GM19455 (cell line): ENCODE measurements around the gene UBXN2A.
"Not testable (repeated sequence)": the region's sequence is repeated elsewhere in the genome, so short reads cannot be mapped to it uniquely, and the experiment has no call there.

Experiments used
- ATAC-seq: cut with Tn5 transposase; IDR thresholded peaks from one replicate; pipeline ENCODE4 v1.9.1; 2021; ENCODE audit not compliant: unreplicated experiment

The UBXN2A gene

DNA sequence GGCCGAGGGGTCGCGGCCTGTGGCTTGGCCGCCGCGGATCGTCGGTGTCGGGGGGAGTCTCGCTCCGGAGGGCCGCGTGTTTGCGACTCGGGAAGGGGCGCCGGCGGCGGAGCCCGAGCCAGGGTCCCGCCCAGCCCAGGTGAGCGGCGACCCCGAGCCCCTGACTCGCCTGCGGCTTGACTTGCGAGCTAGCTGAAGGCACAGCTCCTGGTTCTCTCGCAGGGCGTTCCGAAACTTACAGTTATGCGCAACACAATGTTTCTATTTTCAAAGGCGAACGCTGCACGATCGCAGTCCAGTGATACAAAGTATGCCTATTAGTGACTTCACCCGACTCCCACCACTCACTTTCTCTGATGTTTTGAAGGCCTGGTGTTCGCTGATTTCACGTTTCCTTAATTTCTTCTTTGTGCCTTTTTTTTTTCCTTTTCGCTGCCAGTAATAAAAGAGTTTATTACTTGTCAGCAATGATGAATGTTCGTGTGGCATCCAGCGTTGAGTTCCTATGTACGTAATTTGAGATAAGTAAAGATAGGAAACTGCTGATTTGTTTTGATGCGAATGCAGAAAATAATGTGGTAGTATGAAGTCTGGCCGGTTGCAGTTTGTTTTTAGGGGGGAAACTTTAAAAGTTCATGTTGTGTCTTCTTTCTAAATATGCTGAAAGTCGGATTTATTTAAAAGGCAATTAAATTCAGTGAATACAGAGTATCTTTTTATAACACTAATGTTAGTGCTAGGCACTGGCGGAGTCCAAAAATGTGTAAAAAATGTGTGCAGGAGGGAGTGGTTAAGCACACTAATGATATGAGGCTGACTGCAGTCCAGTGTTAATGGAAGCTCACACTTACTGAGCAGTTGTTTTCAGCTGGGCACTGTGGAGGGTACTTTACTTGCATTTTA, 706 bp downstream of the UBXN2A start:
- peak; percentile 59 for ATAC-seq

DNA sequence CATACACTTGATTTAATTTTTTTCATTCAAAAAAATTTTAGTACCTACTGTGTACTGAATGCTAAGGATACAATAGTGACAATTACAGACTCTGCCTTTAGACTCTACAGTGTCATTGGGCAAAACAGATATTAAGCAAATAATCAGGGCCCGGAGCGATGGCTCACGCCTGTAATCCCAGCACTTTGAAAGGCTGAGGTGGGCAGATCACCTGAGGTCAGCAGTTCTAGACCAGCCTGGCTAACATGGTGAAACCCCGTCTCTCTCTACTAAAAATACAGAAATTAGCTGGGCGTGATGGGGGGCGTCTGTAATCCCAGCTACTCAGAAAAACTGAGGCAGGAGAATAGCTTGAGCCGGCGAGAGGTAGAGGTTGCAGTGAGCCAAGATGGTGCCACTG, 1.4 kb downstream of the UBXN2A start:
- ATAC-seq: no peak

DNA sequence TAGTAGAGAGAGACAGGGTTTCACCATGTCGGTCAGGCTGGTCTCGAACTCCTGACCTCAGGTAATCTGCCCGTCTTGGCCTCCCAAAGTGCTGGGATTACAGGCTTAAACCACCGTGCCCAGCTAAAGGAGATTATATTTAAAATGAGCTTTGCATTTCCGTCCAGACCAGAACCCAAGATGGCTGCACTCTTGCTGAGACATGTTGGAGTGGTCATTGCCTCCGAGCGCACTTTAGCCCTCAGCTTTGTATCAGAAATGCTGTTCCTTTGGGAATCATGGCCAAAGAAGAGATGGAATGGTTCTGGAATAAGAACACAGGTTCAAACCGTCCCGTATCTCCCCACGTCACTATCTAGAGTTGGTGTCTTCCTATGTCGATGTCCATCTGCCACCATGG, 3.4 kb downstream of the UBXN2A start:
- no peak for ATAC-seq

DNA sequence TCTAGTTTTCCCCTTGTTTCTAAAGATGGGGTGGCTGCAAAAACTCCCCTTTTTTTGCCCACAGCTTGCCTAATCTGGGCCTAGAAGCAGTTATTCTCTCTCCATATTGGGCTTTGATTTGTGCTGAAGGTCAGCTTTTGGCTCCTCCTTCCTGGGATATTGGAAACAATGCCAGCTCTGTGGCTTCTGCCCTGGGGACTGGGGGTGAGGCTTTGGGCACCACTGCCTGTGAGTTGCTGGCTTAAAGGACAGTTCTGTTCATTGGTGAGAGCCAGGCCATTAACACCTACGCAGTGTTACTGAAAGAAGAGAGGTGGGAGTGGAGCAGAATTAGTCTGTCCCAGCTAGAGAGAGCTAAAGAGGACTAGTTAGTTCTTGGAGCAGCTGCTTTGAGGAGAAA, 4.3 kb downstream of the UBXN2A start:
- no peak for ATAC-seq

DNA sequence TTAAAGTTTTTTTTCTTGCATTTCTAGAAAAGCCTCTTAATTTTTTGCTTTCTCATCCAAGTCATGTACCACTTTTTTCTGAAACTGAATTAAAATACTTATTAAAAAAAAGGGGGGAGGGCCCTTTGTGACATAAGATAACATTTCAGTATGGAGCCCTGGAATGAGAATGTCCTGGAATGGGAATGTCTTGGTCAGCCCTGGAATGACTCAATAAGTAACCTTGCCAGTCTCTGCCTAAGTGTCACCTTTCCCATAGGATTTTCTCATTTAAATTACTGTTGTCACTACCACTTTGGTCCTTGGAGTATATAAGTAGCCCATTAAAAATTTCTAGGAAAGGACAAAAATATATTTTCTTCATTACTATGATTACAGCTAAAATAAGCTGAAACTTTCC, 4.7 kb downstream of the UBXN2A start:
- ATAC-seq: no peak

DNA sequence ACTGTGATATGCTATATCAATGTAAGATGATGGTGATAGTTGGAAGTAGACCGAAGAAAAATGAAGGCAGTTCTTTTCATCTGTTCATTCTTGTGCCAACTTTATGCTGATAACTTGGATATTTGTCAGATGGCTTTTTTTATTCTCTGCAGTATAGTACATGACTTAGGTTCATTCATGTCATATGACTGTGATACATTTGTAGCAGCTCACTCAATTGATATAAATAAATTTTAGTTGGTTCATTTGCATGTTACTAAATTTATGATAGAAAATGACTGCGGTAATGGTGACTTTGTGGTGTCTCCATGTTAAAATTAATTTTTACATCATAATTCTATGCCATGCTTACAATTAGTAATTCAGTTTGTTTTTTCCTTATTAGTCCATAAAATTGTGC, 7.1 kb downstream of the UBXN2A start:
- ATAC-seq: no peak

DNA sequence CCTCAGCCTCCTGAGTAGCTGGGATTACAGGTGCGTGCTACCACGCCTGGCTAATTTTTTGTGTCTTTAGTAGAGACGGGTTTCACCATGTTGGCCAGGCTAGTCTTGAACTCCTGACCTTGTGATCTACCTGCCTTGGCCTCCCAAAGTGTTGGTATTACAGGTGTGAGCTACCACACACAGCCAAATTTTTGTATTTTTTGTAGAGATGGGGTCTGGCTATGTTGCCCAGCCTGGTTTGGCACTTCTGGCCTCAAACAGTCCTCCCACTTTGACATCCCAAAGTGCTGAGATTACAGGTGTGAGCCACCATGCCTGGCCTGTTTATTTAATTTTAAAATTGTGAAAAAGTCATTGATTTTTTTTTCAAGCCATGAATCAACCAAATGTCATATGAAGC, 12.3 kb downstream of the UBXN2A start:
- ATAC-seq: not testable (repeated sequence)

DNA sequence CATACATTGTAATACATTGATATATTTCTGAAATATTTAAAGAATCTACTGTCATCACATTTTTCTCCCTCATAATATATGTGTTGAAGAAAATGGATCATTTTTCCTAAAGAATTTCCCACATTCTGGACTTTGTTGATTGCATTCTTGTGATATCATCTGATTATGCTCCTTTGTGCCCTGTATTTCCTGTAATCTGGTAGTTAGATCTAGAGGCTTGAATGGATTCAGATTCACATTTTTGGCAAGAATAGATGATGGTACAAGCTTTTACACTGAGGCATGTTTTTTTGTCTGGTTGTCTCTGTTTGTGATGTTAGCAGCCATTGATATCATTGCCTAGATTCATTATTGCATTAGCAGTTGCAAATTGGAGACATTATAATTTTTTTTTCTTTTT, 13.4 kb downstream of the UBXN2A start:
- ATAC-seq: no peak

DNA sequence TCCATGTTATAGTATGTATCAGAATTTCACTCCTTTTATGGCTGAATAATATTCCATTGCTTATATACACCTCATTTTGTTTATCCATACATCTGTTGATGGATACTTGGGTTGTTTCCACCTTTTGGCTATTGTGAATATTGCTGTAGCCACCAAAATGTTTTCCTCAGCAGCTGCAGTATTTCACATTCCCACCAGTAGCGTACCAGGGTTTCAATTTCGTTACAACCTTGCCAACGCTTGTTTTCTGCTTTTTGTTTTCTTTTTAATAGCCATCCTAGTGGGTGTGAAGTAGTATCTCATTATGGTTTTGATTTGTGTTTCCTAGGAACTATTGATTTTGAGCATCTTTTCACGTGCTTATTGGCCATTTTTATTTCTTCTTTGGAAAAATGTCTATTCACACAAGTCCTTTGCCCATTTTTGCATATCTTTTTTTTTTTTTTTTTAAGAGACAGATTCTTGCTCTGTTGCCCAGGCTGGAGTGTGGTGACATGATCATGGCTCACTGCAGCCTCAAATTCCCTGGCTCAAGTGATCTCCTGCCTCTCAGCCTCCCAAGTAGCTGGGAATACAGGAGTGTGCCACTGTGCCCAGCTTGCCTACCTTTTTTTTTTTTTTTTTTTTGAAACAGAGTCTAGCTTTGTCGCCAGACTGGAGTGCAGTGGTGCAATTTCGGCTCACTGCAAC, 14.2 kb downstream of the UBXN2A start:
- ATAC-seq: no peak

DNA sequence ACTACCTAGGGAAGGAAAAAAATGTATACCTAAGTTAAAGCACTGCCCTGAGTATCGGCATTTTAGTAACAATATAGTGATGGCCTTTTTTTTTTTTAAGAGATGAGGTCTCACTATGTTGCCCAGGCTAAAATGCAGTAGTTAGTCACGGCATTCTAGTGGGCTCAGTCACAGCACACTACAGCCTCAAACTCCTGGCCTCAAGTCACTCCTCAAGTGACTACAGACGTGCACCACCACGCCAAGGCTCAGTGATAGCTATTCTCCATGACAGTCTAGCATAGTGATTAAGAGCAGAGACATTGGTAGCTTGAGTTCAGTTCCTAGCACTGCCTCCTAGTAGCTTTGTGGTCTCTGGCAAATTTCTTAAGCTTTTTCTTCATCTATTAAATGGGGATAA, 27.6 kb downstream of the UBXN2A start:
- ATAC-seq: no peak

DNA sequence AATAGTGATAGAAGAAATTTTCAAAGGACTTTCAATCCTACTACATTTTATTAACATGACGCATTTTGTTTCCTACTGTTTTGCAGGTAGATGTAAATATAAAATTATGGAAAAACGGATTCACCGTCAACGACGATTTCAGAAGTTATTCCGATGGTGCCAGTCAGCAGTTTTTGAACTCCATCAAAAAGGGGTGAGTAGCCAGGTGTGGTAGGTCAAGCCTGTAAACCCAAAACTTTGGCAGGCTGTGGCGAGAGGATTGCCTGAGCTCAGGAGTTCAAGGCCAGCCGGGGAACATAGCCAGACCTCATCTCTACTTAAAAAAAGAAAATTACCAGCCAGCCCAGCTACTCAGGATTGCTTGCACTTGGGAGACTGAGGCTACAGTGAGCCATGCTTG, 36.6 kb downstream of the UBXN2A start:
- ATAC-seq: no peak

DNA sequence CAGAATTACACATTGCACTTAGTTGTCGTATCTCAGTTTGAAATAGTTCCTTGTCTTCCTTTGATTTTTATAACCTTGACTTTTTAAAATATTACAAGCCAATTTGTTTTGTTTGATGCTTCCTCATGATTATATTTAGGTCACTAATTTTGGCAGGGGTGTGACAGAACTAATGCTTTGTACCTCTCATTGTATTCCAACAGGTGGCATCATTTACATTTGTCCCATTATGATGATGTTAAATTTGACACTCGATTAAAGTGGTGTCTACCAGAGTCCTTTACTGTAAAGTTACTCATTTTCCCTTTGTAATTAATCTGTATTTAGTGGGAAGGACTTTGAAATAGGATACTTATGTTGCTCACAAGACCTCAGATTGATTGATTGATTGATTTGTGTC, 48.1 kb downstream of the UBXN2A start:
- ATAC-seq: no peak

DNA sequence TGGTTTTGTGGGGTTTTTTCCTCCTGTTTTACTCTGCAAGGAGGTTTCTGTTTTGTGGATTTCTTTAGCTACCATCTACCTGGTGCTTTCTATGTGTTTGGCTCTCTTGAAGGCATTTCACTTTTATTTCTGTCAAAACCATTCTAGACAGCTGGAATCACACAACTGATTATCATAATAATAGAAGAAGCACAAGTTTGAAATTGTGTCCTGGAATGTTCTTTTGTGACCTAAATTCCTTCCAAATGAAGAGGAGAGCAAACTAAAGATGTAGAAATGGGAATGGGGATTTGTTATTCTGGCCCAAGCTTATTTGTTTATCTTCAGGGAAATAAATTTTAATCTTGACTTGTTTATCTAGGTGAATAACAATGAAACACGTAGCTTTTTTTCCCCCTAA, 52.7 kb downstream of the UBXN2A start:
- no peak for ATAC-seq

DNA sequence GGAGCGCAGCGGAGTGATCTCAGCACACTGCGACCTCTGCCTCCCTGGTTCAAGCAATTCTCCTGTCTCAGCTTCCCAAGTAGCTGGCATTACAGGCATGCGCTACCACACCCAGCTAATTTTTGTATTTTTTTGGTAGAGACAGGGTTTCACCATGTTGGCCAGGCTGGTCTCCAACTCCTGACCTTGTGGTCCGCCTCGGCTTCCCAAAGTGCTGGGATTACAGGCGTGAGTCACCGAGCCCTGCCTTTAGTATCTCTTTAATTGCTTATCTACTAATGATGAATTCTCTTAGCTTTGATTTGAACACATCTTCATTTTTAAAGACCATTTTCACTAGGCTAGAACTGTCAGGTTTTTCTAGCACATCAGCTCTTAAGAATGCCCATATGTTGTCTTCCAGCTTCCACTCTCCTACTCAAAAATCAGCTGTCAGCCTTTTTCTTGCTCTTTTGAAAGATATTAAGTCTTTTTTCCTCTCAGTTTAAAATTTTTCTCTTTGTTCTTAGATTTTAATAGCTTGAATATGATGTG, 53.5 kb downstream of the UBXN2A start:
- no peak for ATAC-seq

DNA sequence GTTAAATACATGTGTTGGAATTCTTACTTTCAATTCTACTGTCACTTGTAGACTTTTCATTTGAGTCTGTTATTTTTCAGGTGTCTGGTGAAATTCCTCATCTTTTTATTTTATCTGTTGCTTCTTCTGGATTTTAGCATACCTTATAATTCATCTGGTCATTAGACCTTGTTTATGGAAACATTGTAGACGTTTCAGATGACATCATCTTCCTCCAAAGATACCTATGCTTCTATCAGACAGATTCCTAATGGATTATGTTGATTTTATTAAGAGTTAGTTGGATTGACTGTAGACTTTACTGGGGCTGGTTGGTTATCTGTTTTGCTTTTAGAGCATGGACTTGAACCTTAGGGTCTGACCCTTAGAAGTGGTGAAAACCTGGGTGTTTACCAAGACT, 54.3 kb downstream of the UBXN2A start:
- no peak for ATAC-seq

DNA sequence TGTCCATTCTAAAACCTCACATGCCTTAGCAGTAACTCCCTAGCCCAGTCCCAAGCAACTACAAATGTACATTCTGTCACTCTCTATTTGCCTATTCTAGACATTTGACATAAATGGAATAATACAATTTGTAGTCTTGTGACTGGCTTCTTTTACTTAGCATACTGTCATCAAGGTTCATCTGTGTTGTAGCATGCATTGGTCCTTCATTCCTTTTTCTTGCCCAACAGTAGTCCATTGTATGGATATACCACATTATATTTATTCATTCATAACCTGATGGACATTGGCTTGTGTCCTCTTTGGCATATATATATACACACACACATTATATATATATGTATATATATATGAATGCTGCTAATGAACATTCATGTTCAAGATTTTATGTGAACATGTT, 67.4 kb downstream of the UBXN2A start:
- no peak for ATAC-seq

DNA sequence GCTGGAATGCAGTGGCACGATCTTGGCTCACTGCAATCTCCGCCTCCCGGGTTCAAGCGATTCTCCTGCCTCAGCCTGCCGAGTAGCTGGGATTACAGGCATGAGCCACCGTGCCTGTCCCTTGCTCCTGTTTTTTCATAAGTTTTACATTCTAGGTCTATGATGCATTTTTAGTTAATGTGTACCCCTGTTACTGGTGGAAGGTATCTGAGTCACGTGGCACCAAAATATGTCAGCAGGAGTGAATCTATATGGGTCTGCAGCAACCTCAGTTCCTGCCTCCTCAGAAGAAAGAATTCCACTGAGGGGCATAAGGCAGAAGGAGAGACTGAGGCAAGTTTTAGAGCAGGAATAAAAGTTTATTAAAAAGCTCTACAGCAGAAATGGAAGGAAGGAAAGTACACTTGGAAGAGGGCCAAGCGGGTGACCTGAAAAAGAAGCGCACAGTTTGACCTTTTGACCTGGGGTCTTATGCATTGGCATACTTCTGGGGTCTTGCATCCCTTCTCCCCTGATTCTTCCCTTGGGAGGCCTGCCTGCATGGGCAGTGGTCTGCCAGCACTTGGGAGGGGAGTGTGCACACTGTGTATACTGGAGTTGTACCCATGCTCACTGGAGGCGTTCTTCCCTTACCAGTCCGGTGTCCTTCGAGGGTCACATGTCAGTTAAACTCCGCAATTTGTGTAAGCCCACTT, 68.6 kb downstream of the UBXN2A start:
- ATAC-seq: no peak

DNA sequence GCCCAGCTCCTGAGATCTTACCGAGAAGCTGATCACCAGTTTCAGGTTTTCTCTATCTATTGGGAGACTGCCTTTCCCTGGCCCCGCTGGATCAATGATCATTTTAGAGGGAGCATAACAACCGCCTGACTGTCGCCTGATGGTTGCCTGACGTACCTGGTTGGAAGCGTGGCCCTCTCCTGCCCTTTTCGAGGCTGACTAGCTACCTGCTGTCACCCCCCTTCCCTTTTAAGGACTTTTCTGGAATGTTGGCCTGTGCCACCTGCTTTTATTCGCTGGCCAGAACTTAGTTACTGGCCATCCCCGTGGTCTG, 69.1 kb downstream of the UBXN2A start:
- ATAC-seq: no peak

DNA sequence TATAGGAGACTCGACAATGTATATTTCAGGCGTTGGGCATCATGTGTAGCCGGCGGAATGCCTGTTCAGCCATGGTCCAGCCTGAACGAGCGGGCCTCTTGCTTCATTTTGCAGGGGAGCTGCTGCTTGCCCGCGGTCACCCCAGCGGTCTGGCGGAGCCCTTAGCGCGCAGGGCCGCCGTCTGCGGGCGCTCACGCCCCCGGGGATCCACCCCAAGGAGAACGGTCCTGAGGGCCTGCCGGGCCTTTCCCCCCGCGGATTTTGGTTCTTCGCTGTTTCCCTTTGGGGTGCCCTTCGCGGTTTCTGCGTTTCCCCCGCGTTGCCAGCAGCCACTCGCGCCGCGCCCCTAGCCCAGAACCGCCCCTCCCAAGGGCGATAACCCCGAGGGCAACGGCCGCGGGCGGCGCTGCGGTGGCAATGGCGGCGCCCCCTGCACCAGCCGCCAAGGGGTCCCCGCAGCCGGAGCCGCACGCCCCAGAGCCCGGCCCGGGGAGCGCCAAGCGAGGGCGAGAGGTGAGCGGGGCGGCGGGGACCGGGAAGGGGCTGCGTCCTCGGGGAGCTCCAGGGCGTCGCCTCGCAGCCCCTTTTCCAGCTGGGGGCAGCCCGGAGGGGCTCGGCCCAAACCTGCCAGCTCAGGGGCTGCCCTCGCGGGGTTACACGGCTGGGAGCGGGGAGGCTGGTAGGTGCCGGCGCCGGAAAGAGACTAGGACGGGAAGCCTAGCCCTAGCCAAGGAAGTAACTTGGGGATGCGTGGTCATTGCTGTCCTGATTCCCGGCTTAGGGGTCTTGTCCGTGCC, 69.6 kb downstream of the UBXN2A start, which contains the start of gene MFSD2B:
Gene MFSD2B (plus strand): TSS at position 406 of the 797 bp plus-strand sequence. CDS start 12 bp downstream, at position 418.
- no peak for ATAC-seq

DNA sequence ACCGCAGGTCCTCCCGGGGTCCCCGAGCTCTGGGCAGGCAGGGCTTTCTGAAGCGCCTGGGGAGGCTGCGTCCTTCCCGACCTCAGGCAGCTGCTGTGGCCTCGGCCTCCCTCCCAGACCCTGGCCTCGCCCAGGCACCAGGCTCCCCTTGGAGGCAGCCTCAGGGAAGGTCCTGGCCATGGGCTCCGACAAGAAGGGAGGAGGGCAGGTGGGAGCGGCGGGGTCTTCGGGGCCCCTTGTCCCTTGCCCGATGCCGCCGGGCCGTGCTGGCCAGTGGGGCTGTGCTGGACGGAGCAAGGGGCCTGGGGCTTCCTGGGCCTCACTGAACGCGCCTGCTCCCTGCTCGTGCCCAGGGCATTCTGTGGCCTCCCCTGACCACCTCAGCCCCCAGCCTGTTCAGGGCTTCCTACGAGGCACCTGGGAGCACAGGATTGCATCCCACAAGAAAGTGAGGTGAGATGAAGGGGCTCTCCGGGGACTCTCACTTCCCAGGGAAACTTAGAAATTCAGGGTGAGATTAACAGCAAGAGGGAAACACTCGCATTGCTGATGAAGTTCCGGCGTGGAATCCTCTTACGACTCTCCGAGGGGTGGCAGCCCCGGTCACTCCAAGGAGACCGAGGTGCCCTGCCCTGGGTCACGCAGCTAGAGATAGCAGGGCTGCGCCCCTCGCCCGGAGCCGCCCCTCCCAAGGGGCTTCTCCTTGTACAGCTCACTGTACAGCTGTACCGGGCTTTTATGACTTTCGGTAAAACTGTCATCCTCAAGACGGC, 70.4 kb downstream of the UBXN2A start:
- ATAC-seq: no peak
